Activated naive CD4-positive, alpha-beta T cell (primary cell): Measurements from ENCODE around the gene TFF3.

ENCODE experiments used
- DNase-seq, 4 experiments: peaks; one replicate each; lab custom pipeline; 2025; lab: John Stamatoyannopoulos, UW

Gene TFF3

GRCh38 chr21:42320791-42321190, 5.6 kb upstream of the TFF3 start:
- no peak for DNase-seq

DNA sequence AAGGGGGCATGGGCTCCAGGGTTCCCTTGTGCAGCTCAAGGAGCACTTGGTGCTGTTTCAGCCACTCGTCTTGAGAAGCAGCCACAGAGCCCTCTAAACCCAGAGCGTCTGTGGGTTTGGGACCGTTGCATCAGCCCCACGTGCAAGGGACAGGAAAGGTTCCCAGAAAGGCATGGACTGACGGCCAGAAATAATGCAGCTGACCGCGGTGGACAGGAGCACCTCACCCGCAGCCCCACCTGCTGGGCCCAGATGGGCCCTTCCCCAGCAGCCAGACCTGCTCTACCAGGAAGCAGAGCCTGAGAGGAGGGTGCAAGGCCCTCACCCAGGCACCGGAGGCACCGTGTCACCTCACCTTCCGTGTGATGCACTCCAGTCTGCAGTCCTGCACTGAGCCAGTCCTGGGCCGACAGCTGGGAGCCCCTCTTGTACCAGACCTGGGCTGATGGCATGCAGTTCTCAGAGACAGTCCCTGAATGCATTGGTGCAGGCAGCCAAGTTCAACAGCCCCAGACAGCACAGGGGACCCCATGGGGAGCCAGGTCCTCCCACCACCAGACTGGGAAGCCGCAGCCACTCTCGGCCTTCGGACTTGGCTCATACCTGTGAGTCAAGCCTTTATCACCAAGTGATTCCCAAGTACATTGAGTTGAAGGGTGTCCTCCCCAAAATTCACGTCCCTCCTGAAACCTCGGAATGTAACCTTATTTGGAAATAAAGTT, 4.8 kb upstream of the TFF3 start:
- DNase-seq: no peak

GRCh38 chr21:42319376-42319775, 4.2 kb upstream of the TFF3 start:
- DNase-seq: no peak

DNA sequence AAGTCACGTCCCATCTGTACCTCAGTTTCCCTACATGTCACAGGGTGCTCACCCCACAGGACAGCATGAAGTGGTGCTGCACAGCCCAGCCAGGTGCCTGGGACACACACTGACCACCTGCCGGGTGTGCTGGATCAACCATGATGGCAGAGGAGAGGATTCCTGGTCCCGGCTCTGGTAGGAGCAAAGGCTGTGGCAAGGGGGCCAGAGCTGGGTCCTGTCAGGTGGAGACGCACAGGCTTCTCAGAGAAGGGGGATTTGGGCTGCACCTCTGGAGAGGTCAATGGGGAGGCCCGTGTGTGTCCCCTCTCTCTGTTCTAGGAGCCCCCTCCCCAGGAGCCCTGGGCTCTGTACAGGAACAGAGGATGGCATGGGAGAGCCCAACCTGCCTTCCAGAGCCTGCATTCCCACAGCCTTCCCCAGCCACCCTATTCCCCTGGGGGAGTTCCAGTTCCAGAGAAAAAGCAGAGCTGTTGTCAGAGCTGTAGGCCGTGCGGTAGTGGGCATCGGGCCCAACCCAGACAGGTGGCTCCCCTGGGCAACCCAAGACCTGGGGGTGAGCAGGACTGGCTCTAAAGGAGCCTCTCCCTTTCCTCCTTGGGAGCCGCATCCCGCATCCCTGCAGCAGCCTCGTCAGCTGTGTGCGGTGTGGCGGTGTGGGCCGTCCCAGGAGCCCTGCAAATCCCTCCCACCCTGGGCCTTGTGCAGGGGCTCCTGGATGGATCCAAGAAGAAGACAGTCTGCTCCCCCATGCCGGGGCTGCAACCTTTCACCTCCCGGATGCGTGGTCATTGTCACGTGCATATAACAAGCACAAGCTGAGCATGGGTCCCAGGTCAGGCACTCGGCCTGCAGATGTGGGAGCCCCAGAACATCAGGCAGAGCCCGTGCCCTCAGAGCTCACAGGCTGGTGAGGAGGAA, 2.9 kb upstream of the TFF3 start:
- no peak for DNase-seq

DNA sequence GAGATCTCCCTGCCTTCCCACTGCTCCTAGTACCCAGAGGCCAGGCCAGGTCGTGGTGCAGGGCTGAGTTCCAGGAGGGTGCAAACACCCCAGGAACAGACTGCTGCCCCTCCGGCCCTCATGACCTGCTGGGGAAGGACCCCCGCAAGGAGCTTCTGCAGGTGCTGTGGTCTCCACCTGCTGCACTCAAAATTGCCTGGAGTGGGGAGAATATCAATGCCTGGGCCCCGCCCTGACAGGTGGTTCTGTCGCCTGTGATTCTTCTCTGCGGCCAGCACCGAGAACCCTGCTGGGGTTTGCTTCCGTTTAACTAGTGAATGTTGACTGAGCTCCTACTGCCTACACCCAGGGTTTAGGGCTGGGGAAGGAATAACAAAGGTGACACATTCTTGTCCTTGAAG, 2.1 kb upstream of the TFF3 start:
- no peak for DNase-seq

- DNase-seq: no peak
These were observed 1.7 kb upstream of the TFF3 start for GRCh38 chr21:42316891-42317290.

DNA sequence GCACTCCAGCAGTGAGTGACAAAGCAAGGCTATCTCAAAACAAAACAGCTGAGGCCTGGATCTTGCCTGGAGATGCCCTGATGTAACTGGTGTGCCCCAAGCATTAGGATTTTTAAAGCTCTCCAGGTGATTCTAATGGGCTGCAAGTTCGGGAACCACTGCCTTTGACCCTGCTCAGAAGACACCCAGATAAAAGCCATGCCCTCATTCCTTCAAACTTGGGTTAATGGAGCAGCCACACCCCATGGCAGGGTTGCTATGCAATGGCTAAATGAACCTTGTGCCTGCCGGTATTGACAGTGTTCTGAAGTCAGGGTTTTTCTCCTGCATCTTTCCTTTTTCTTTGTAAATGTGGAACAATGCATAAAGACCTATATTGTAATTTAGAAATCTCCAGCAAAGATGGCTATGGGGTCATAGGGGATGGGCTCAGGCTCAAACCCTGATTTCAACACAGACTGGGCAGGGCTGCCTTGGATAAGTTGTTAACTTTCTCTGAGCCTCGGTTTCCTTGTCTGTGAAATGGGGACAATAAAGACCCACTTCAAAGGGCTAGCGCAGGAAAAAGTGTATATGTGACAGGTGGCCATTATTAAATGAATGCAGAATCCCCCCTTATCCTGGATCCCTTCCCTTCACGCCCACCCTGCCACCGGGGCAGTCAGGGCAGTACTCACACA, 453 bp downstream of the TFF3 start:
- DNase-seq: no peak

DNA sequence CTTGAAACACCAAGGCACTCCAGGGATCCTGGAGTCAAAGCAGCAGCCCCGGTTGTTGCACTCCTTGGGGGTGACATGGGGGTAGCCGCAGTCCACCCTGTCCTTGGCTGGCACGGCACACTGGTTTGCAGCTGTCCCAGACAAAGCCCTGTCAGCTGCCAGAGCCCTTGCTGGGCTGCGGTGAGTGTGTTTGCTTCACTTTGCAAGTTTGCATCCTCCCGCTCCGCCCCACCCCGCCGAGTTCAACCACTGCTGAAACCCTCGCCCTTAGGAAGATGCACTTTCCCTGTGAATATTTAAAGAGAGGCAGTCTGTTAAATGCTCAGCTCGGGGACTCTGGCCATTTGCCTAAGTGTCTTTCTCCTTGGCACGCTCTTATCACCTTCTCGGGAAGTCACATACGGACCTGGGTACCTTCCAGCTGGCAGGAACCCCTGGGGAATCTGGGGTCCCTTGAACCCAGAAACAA, 1.7 kb downstream of the TFF3 start:
- DNase-seq: no peak

- DNase-seq: no peak
These were observed 2.5 kb downstream of the TFF3 start for GRCh38 chr21:42312626-42313104.

DNA sequence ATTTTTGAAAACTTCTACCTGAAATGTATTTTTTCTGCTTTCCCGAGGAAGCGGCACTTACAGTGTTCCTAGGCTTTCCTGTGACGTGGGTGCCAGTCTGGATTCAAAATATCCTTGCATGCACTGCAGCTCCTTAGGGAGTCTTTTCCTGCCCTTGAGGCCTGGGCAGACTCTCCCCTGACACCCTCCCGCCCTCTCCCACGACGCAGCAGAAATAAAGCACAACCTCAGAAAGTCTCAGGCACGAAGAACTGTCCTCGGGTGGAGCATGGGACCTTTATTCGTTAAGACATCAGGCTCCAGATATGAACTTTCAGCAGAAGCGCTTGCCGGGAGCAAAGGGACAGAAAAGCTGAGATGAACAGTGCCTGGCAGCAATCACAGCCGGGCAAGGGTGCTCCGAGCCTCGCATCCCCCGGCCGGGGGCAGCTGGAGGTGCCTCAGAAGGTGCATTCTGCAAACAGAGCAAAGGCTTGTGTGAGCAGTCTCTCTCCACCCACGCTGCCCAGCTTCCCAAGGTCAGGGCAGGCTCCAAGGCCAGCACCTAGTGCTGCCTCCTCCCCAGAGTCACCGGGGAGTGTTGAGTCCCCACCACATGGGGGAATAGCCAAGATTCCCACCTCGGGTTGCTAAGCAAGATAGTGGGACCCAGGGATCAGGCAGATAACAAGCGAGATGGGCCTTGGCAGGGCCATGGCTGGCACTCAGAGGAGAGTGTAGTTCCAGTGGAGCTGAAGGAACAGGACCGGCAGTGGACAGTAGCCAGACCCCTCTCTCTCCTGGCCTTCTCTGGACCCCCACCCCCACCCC, 3.2 kb downstream of the TFF3 start:
- DNase-seq: no peak

DNA sequence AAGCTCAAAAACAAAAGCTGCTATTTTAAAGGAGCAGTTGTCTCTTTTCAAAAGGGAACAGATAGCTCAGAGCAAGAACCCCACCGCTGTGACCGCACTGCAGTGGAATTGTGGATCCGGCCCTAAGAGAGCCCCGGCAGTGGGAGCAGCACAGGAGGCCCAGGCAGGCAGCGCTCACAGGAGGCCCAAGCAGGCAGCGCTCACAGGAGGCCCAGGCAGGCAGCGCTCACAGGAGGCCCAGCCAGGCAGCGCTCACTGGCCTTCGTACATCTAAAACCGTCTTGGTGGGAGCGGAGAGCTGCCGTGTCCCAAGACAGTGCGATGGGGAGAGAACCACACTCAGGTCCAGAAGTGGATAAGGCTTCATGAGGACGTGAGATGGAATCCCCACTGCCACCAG, 4.0 kb downstream of the TFF3 start:
- no peak for DNase-seq

DNA sequence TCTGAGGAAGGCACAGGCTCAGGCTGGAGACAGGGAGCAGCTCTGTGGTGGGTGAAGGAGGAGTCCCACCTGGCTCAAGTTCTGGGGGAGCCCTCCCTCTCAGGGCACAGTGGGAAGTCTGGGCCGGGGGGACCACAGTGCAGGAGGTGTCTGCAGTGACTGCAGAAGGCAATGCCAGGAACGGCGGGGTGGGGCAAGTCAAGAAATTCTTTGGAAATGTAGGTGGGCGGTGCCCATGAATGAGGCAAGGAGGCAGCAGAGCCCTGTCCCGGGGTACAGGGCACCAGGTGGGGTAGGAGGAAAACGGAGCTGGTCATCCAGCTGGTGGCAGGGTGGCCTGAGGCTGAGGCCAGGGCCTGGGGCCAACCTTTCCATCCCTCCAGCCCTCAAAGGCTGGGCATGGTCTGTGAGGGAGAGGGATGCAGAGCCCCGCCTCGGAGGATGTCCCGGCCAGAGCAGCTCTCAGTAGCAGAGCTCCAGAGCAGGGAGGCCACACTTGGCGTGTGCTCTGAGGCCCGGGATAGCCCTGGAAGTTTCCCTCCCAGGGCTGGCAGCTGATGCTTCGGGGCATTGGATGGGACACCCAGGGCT, 4.7 kb downstream of the TFF3 start:
- no peak for DNase-seq

DNA sequence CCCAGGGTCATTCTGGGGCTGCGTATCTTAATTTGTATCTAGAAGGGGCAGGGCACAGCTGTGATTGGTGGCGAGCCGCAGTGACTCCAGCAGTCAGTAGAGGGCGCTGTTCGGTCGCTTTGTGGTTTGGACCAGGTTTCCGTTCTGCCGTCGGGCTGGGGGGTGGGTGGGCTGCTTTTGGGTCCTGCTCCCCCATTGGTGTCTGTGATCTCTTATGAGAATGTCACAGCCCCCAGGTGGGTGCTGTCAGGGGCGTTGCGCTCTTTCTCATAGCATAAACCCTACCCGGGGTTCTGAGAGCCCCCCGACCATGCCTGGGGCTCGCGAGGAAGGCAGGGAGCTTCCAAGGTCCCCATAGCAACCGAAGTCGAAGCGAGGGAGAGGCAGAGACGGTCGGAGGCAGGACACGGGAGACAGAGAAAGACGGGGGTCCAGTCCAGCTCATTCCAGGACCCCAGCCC, 5.4 kb downstream of the TFF3 start:
- peak; percentile 30 to 72 (median 70) for DNase-seq

GRCh38 chr21:42308914-42309752, 6.1 kb downstream of the TFF3 start:
- no peak for DNase-seq

DNA sequence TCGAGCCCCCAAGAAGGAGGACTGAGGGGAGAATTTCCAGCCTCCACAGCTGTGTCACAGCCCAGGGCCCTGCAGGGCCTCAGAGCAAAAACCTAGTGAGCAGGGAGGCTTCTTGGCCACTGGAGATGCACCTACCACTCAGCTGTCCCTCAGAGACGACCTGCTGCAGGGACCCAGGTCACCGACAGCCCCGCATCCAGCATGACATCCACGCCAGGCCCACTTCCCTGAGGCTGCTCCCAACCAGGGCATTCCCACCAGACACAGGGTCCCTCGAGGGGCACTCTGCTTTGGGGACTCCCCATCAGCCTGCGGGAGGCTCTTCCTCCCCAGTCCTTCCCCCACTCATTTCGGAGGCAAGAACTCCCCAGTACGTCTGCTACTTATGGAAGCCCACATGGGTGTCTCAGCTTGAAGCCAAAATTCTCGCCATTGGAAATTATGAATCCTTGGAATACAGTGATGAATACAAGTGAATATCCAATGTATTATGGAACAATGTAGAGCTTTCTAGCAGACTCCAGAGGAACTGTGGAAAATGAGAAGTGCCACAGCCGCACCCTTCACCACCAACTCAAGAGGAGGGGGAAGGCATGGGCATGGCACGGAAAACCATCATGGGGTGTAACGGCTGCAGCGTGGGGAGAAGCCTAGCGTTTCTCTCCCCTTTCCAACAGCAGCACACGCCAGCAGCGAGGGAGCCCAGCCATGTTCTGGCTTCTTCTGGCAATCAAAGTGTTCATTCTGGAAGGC, 6.9 kb downstream of the TFF3 start:
- DNase-seq: no peak

- no peak for DNase-seq
These were observed 8.1 kb downstream of the TFF3 start for GRCh38 chr21:42307106-42307505.

- no peak for DNase-seq
These were observed 8.7 kb downstream of the TFF3 start for GRCh38 chr21:42306366-42307035.

DNA sequence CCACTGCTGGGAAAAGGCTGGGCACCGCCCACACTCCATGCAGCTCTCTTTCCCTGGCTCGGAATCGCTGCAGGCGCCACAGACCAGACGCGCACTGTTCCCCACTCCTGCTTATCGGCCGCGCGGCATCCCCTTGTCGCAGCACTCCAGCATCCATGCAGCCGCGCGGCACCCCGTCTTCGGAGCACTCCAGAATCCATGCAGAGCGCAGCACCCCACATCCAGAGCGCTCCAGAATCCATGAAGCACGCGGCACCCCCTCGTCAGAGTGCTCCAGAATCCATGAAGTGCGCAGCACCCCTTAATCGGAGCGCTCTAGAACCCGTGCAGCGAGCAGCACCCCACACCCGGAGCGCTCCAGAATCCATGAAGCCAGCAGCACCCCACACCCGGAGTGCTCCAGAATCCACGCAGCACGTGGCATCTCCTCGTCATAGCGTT, 9.5 kb downstream of the TFF3 start:
- DNase-seq: no peak
